Anterior cingulate cortex (tissue), 58 donors: ENCODE results near the gene CLK1.

ENCODE experiments used
- DNase-seq, 58 donors: peaks; one replicate each; lab custom pipeline; 2025; lab: John Stamatoyannopoulos, UW

Gene CLK1

GRCh38 chr2:200812122-200813022, 52.1 kb downstream of the CLK1 start:
- DNase-seq: peak in 50 of 58 donors; percentile 6 to 73 (median 43)

GRCh38 chr2:200811333-200812121, 52.9 kb downstream of the CLK1 start, which contains the start of gene BZW1:
Gene BZW1, plus strand, starts transcription at chr2:200811910. Its CDS starts 1,308 bp downstream, at chr2:200813218.
- DNase-seq: peak; percentile 80 to 100 (median 96)

- no peak for DNase-seq
Measured at GRCh38 chr2:200810998-200811332, 53.5 kb downstream of the CLK1 start.

- peak in 1 of 58 donors; percentile 29 for DNase-seq
Measured at GRCh38 chr2:200810252-200810997, 54.0 kb downstream of the CLK1 start.

- DNase-seq: no peak
Measured at GRCh38 chr2:200809506-200810251, 54.8 kb downstream of the CLK1 start.
